DOHH2 (cell line): ENCODE measurements around the gene EMP3.

Experiments
- CTCF ChIP-seq: fragments of 200-600 bp; sonication (generic); IDR thresholded peaks from one replicate; pipeline ENCODE4 v1.5.1; 2014; ENCODE audit warnings: antibody characterized with exemption, mild to moderate bottlenecking, low read depth, low read length; ENCODE audit not compliant: poor library complexity, severe bottlenecking
- EZH2phosphoT487 ChIP-seq: fragments of 200-600 bp; sonication (generic); IDR thresholded peaks from 2 replicates; pipeline ENCODE4 v1.6.1; 2017; ENCODE audit warnings: borderline replicate concordance, mild to moderate bottlenecking, antibody characterized with exemption, low read length, moderate library complexity, mixed read lengths

GRCh38 chr19:48351341-48351752, 26.0 kb downstream of the EMP3 start:
- TF ChIP-seq CTCF (peak; percentile 97), EZH2phosphoT487 (no peak)
